DLD1 (cell line): ENCODE data around the gene PLBD1.

Source experiments
- in situ Hi-C: cut with HindIII; loops from 2 replicates; pipeline ENCODE4 v1.10.0; 2017; ENCODE audit warnings: low sequenced_read_pairs

The PLBD1 gene

DNA sequence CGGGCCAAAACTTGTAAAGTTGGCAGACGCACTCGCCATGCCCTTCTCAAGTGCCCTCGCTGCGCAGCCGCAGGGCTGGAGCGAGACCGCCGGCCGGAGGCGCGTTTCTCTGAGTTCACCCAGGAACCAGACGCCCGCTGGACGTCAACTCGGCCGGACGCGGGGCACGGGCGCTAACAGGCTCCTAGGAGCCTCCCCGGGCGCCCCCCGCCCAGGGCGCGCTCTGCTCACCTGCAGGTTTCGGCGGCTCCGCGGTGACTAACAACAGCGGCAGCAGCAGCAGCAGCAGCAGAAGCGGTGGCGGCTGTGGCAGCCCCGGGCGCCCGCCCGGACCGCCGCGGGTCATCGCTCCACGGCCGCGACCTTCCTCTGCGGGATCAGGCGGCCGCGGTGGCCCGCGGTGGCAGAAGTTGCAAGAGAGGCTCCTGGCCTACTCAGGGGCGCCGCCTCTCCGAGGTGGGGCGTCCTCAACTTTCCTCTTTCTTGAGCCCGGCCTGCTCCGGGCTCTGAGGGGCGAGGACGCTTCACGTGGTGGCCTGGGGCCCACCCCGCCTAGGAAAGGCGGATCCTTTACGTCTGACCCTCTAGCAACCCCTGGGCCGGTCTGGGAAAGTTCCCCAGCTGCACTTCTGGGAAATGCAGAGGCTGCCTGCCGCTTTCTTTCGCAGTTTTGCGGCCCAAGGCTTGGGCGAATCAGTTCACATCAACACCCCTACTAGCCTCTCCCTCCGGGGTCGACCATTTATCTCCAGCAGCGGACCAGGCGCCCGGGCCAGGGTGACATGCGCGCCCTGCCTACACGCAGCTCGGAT is at the start of gene PLBD1:
Gene PLBD1, minus strand, starts transcription at position 533 of the 812 bp plus-strand sequence. Its CDS starts 187 bp downstream, at position 346.
- in situ Hi-C loops, result no loop called here

DNA sequence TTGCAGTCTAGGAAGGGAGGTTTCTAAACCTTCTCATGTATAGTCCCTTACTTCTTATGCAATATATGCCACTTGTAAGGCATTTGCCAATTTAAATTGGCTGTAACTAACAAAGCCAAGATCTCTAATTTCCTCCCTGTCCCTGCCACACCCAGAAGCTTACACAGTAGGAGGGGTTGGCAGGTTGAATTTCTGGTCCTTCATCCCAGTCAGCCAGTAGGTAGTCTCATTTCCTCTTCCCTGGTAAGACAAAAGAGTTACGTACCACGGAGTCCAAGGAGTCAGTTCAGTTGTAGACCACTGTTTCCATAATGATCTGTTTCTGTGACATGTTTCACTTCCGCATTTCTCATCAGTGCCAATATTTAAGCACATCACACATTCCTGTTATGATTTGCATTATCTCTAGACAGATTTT is 47.0 kb upstream of the PLBD1 start:
- in situ Hi-C loops, result no loop called here

DNA sequence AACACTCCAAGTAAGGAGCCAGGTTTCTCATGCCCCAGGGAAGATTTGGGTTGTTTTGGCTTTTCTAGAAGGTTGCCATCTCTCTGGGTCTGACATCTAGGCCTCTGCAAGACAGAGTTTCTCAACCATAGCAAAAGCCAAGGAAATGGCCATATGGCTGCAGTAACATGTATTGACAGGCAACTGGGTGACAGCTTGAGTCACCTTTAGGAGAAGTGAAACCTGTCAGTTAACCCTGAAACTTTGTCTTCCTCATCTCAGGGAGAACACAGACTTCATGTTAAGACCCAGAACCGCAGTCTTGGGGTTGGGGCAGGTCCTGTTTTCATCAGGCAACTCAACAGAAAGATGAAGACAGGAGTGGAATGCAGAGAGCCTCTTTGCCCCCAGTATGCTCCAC is 46.0 kb upstream of the PLBD1 start:
- in situ Hi-C loops, result no loop called here

GRCh38 chr12:14612898-14613445 is 45.3 kb upstream of the PLBD1 start:
- in situ Hi-C loops, result no loop called here

GRCh38 chr12:14612250-14612649 is 44.6 kb upstream of the PLBD1 start:
- in situ Hi-C loops, result no loop called here

GRCh38 chr12:14611640-14612203 is 44.0 kb upstream of the PLBD1 start:
- in situ Hi-C loops, result no loop called here

DNA sequence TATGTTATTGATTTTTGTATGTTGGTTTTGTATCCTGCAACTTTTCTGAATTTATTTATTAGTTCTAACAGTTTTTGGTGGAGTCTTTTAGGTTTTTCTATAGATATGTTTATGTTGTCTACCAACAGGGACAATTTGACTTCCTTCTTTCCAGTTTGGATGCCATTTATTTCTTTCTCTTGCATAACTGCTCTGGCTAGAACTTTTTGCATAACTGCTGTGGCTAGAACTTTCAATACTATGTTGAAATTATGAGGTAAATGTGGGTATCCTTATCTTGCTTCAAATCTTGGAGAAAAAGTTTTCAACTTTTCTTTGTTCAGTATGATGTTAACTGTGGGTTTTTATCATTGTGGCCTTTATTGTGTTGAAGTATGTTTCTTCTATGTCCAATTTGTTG is 39.9 kb upstream of the PLBD1 start:
- in situ Hi-C loops, result no loop called here

DNA sequence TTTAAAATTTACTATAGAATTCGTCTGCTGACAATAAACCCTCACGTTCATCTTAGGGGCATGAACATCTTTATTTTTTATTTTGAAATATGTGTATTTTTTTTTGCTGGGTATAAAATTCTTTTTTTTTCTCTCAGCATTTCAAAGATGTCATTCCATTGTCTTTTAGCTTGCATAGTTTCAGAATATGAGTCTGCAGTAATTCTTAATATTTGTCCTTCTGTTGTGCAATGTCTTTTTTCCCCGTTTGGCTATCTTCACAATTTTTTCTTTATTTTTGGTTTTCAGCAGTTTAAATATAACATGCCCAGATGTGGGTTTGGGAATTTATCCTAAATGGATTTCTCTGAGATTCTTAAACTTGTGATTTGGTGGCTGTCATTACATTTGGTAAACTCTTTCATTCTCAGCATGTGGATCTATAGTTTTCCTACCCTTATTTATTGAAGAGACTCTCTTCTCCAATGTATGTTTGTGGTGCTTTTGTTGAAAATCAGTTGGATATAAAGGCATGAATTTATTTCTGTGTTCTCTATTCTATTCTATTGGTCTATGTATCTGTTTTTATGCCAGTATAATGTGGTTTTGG is 37.8 kb upstream of the PLBD1 start:
- in situ Hi-C loops, result no loop called here

DNA sequence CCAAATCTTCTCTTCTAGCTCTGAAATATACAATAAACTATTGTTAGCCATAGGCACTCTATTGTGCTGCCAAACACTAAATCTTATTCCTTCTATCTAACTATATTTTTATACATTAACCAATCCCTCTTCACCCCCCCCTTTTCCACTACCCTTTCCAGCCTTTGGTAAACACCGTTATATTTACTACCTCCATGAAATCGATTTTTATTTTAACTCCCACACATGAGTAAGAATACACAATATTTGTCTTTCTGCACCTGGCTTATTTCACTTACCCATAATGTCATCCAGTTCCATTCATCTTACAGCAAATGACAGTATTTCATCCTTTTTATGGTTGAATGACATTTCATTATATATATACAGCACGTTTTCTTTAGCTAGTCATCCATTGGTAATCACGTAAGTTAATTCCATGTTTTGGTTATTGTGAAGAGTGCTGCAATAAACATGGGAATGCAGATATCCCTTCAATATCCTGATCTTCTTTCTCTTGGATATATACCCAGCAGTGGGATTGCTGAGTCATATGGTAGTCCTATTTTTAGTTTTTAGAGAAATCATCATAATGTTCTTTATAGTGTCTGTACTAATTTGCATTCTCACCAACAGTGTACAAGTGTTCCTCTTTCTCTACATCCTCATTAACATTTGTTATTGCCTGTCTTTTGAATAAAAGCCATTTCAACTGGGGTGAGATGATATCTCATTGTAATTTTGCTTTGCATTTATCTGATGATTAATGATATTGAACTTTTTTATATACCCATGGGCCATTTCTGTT is 34.2 kb upstream of the PLBD1 start:
- in situ Hi-C loops, result no loop called here

- in situ Hi-C loops, result no loop called here
Observed at GRCh38 chr12:14597480-14597879, 29.8 kb upstream of the PLBD1 start.

- in situ Hi-C loops, result no loop called here
Observed at GRCh38 chr12:14591719-14592118, 24.0 kb upstream of the PLBD1 start.

DNA sequence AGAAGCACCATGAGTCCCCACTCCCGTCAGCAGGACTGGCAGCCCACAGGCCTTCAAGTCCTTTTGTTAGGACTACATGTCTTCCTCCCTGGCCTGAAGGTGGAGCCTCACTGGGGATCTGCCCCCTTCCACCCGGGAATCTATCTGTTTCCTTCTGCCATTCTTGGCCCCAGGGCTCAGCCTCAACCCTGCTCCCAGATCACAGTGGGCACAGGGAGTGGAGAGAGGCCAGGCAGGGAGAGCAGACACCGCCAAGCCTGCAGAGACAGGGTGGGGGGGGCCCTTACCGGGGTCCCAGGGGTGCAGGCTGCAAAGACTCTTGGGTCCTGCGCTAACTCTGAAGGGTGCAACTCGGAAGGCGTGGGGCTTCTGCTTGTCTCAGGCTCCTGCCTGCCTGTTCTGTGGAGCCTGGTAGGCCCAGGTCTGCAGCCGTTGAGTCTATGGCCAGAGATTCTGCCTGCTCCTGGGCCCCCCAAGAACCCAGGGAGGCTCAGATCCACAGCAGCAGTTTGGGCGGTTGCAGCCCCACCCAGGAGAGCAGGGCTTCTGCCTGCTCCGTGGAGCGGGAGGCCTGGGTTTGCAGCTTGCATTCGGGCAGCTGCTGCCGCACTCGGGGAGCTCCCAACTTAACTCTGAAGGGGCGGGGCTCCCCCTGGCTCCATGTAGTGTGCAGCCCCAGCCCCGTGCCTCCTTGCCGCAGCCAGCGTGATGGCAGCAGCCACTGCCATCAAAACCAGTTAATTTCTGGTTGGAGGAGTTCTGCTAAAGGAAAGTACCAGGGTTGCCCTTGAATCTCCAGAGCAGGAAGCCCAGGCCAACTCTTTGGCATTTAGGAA is 21.7 kb upstream of the PLBD1 start:
- in situ Hi-C loops, result no loop called here

DNA sequence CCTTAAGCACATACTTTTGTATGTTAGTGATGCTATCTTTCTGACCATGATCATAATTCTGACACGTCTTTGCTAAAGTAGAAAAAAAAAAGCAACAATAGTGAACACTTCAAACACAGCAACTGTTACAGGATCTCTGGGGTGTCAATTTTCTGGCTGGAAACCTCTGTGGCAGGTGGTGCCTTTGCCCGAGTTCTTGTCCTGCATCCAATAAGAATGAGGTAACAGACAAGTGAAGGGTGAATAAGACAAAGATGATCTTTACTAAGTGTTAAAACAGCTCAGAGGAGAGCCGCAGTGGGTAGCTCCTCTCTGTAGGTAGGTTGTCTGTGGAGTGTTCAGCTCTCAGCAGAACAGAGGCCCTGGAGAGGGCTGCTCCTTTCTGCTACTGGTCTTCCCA is 20.9 kb upstream of the PLBD1 start:
- in situ Hi-C loops, result no loop called here

- in situ Hi-C loops, result no loop called here
Observed at GRCh38 chr12:14578646-14579045, 11.0 kb upstream of the PLBD1 start.

DNA sequence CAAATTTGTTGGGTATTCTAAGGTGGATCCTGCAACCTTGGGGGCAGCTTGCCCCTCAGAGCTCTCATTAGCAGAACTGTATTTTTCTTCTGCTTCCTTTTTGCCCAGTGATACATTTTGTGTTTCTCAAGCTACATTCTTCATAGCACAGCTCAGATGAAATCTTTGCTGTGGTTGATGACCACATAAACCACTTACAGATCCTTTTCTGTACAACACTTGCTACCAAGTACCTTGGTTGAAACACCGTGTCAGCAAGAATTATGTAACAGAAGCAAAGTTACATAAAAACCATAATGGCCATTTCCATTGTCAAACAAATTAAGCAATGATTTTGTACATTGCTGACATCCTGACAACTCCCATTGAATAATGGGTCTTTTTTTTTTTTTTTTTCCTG is 9.7 kb upstream of the PLBD1 start:
- in situ Hi-C loops, result no loop called here

DNA sequence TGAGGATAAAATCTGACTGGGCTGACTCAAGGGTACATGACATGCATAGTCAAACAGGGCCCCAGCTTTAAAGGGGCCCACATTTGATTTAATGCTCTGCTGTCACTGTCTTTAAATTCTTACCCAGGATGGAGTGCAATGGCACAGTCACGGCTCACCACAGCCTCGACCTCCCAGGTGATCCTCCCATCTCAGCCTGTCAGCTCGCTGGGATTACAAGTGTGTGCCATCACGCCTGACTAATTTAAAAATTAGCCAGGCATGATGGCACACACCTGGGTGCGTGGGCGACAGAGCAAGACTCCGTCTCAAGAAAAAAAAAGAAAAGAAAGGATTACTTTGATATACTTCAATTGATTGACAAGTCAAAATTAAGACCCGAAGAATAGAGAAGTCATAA is 9.2 kb upstream of the PLBD1 start:
- in situ Hi-C loops, result no loop called here

- in situ Hi-C loops, result no loop called here
Observed at GRCh38 chr12:14575585-14575984, 7.9 kb upstream of the PLBD1 start.

- in situ Hi-C loops, result no loop called here
Observed at GRCh38 chr12:14573118-14573517, 5.4 kb upstream of the PLBD1 start.

- in situ Hi-C loops, result no loop called here
Observed at GRCh38 chr12:14572401-14572800, 4.7 kb upstream of the PLBD1 start.

DNA sequence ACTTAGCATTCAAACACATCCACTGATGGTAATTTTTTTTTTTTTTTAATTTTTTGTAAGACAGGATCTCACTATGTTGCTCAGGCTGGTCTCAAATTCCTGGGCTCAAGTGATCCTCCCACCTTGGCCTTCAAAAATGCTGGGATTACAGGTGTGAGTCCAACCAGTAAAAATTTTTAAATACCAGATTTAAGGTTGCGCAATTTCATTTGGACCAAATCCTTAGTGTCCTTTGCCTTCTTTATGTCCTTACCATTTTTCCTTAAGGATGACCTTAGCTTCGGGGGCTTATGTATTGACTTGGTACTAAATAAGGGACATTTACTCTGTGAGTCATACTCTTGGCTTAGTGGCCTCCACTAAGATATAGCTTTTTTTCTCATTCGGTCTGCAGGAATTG is 4.1 kb upstream of the PLBD1 start:
- in situ Hi-C loops, result no loop called here
